GM18951 (cell line): ENCODE data around the gene METTL22.

Experiments
- POLR2A ChIP-seq: IDR thresholded peaks from 4 replicates; pipeline ENCODE4 v1.6.1; 2011; ENCODE audit warnings: mild to moderate bottlenecking; ENCODE audit not compliant: insufficient read length, insufficient read depth; ENCODE audit errors: extremely low read depth
- in situ Hi-C: fragments of 300-500 bp; cut with MboI; formaldehyde crosslinking; loops from one replicate; pipeline ENCODE4 v1.12.0; 2022; ENCODE audit warnings: low sequenced_read_pairs, mixed read lengths, inconsistent platforms; ENCODE audit not compliant: unreplicated experiment

Gene METTL22

GRCh38 chr16:8631373-8631772 is 9.9 kb downstream of the METTL22 start:
- TF ChIP-seq POLR2A: no peak
- in situ Hi-C loops: no loop called here

GRCh38 chr16:8631818-8632465 is 10.4 kb downstream of the METTL22 start:
- in situ Hi-C loops: no loop called here
- TF ChIP-seq POLR2A: no peak

- in situ Hi-C loops: no loop called here
- TF ChIP-seq POLR2A: no peak
Observed at GRCh38 chr16:8632675-8633182, 11.2 kb downstream of the METTL22 start.

GRCh38 chr16:8634991-8635736 is 13.7 kb downstream of the METTL22 start:
- TF ChIP-seq POLR2A: no peak
- in situ Hi-C loops: no loop called here

GRCh38 chr16:8639694-8640093 is 18.2 kb downstream of the METTL22 start:
- in situ Hi-C loops: no loop called here
- no peak for TF ChIP-seq POLR2A

- TF ChIP-seq POLR2A: no peak
- in situ Hi-C loops: no loop called here
Observed at GRCh38 chr16:8641671-8642070, 20.2 kb downstream of the METTL22 start.

- in situ Hi-C loops: no loop called here
- TF ChIP-seq POLR2A: no peak
Observed at GRCh38 chr16:8642146-8642545, 20.6 kb downstream of the METTL22 start.

GRCh38 chr16:8644211-8645140 is 23.0 kb downstream of the METTL22 start:
- no peak for TF ChIP-seq POLR2A
- in situ Hi-C loops: no loop called here

- TF ChIP-seq POLR2A: no peak
- in situ Hi-C loops: no loop called here
Observed at GRCh38 chr16:8645141-8645521, 23.6 kb downstream of the METTL22 start.

- no peak for TF ChIP-seq POLR2A
- in situ Hi-C loops: no loop called here
Observed at GRCh38 chr16:8645831-8646230, 24.3 kb downstream of the METTL22 start.

GRCh38 chr16:8646326-8647053 is 25.0 kb downstream of the METTL22 start:
- in situ Hi-C loops: no loop called here
- TF ChIP-seq POLR2A: no peak

GRCh38 chr16:8647721-8648318 is 26.3 kb downstream of the METTL22 start:
- TF ChIP-seq POLR2A: no peak
- in situ Hi-C loops: no loop called here
